Ascending aorta (tissue), 2 donors: ENCODE measurements around the gene TMEM151B. TPM values are rescaled to one million over a fixed set of nuclear protein-coding genes. Genes with fewer than 3 reads are reported as not detected.

ENCODE experiments used
- DNase-seq, 2 donors: peaks; one replicate each; pipeline ENCODE4 v3.0.0-alpha.2; 2019; ENCODE audit warnings: low spot score in 2 of 2
- H3K27ac ChIP-seq, 2 donors: fragments of 200-600 bp; sonication (generic); one replicate each; pipeline ENCODE4 v1.5.1; 2016 to 2017; ENCODE audit warnings: mild to moderate bottlenecking in 1 of 2
- H3K27me3 ChIP-seq: fragments of 200-600 bp; sonication (generic); one replicate; pipeline ENCODE4 v1.5.1; 2017
- H3K36me3 ChIP-seq, 2 donors: fragments of 200-600 bp; sonication (generic); one replicate each; pipeline ENCODE4 v1.5.1; 2016
- H3K4me1 ChIP-seq, 2 donors: fragments of 200-600 bp; sonication (generic); one replicate each; pipeline ENCODE4 v1.5.1; 2016 to 2017; ENCODE audit warnings: mild to moderate bottlenecking in 1 of 2
- H3K4me3 ChIP-seq, 2 donors: fragments of 200-600 bp; sonication (generic); one replicate each; pipeline ENCODE4 v1.5.1; 2016 to 2017; ENCODE audit warnings: mild to moderate bottlenecking in 1 of 2
- H3K9me3 ChIP-seq, 2 donors: fragments of 200-600 bp; sonication (generic); one replicate each; pipeline ENCODE4 v1.5.1; 2016
- CTCF ChIP-seq, 3 experiments: fragments of 200-600 bp in 2 of 3; fragments of 450-650 bp in 1 of 3; sonication (generic) in 2 of 3; IDR thresholded peaks; one replicate each; pipeline ENCODE4 v1.5.1; 2016 to 2019; ENCODE audit warnings: antibody characterized with exemption in 3 of 3, mild to moderate bottlenecking in 1 of 3, moderate library complexity in 1 of 3
- intact Hi-C: fragments of 100-400 bp; cut with DNase I; formaldehyde crosslinking; loops from one replicate; pipeline ENCODE4 v1.15.1; 2023
- total RNA-seq: library from RNA; depleted of rRNA; stranded (reverse); fragments of >200 nt; gene quantifications from one replicate; pipeline ENCODE4 v1.1.0, GENCODE V29; 2016

TMEM151B gene
- total RNA-seq, 1 donor from 2014 or later: not detected

- Histone ChIP-seq H3K4me1 (no peaks in the 10 kb centered on the region), H3K36me3 (no peaks in the 10 kb centered on the region), H3K9me3 (no peaks in the 10 kb centered on the region), H3K27ac (no peak overlapping the region), H3K27me3 (peaks cover 13% of the 10 kb centered on the region), H3K4me3 (no peak overlapping the region)
- TF ChIP-seq CTCF (IDR thresholded peaks at IDR 0.05): no peak
- DNase-seq: no peak
- intact Hi-C loops: no loop called here
These were observed 6.7 kb downstream of the TMEM151B start for GRCh38 chr6:44276667-44277640.

GRCh38 chr6:44277763-44278162, 7.5 kb downstream of the TMEM151B start:
- Histone ChIP-seq H3K9me3 (no peaks in the 10 kb centered on the region), H3K27me3 (peaks cover 7% of the 10 kb centered on the region), H3K27ac (no peak overlapping the region), H3K4me1 (no peaks in the 10 kb centered on the region), H3K36me3 (no peaks in the 10 kb centered on the region), H3K4me3 (no peak overlapping the region)
- intact Hi-C loops: no loop called here
- no peak for DNase-seq
- TF ChIP-seq CTCF (IDR thresholded peaks at IDR 0.05): no peak

- no peak for TF ChIP-seq CTCF (IDR thresholded peaks at IDR 0.05)
- DNase-seq: no peak
- intact Hi-C loops: no loop called here
- Histone ChIP-seq H3K9me3 (no peaks in the 10 kb centered on the region), H3K27ac (no peak overlapping the region), H3K27me3 (peaks cover 7% of the 10 kb centered on the region), H3K36me3 (no peaks in the 10 kb centered on the region), H3K4me3 (no peak overlapping the region), H3K4me1 (no peaks in the 10 kb centered on the region)
These were observed 8.1 kb downstream of the TMEM151B start for GRCh38 chr6:44278315-44278714.

GRCh38 chr6:44278774-44279697, 8.8 kb downstream of the TMEM151B start:
- Histone ChIP-seq H3K4me1 (no peaks in the 10 kb centered on the region), H3K27ac (no peak overlapping the region), H3K36me3 (no peaks in the 10 kb centered on the region), H3K9me3 (no peaks in the 10 kb centered on the region), H3K27me3 (peaks cover 7% of the 10 kb centered on the region), H3K4me3 (no peak overlapping the region)
- DNase-seq: no peak
- TF ChIP-seq CTCF (IDR thresholded peaks at IDR 0.05): no peak
- intact Hi-C loops: no loop called here

- Histone ChIP-seq H3K27me3 (no peaks in the 10 kb centered on the region), H3K36me3 (no peaks in the 10 kb centered on the region)
- intact Hi-C loops: no loop called here
These were observed 13.9 kb downstream of the TMEM151B start for GRCh38 chr6:44284121-44284520.

More at GRCh38 chr6:44284121-44284520, 13.9 kb downstream of the TMEM151B start:
- no peak for TF ChIP-seq CTCF (IDR thresholded peaks at IDR 0.05)
- Histone ChIP-seq H3K4me3 (no peak overlapping the region), H3K27ac (no peak overlapping the region), H3K4me1 (no peaks in the 10 kb centered on the region), H3K9me3 (no peaks in the 10 kb centered on the region)
- DNase-seq: no peak
